Measurements from ENCODE around the gene ITIH5. TPM values are rescaled to one million over a fixed set of nuclear protein-coding genes. Genes with fewer than 3 reads are reported as not detected.
A peak's percentile ranks its signal among the peaks of the same experiment; 100 is the strongest.

ITIH5 gene
- total and polyA plus RNA-seq, 2 experiments from 2014 or later: 22.3 to 22.8 TPM

DNA sequence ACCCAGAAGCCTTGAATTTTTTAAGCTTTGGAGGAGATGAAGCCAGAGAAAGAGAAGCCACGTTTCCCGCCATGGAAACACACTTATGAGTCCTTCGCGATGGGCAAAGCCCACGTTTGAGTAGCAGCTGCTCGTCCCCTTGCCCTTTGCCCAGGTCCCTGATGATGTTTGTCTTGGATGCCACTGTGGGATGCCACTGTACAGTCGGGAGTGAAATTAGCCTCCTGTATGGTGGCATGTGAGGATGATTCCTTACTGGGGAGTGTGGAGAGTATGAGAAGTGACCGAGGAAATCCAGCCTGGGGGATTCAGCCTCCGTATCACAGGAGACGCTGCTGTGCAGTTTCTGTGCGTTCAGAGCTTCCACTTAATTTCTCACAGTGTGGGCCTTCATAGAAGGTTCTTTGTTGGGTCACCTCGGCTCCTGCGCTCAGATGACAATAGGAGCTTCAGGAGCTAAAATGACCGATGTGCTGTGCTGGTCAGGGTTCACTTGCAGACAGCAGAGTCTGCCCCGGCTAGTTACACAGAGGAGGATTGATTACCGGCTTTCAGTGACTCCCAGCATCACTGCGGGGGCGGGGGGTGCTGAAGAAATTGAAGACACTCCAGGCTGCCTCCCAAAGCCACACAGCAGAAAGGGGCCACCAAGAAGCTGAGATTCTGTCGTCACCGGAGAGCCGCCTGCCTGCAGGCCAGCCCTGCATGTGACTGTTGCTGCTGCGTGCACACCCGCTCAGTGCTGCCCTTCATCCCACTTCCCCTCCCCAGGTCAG, 133.9 kb downstream of the ITIH5 start:
- no peaks in the 10 kb centered on the region for H3K4me1 ChIP-seq (ENCODE audit: insufficient read depth)
- no peak overlapping the region for H2AFZ ChIP-seq
- H3K4me3 ChIP-seq: no peak overlapping the region
- H4K20me1 ChIP-seq (ENCODE audit: insufficient read depth, poor library complexity, severe bottlenecking): no peaks in the 10 kb centered on the region
- 75% methylated on average over 23 of the region's 23 CpGs for WGBS (ENCODE audit: low lambda C conversion rate, missing lambda C conversion rate)
- no peaks in the 10 kb centered on the region for H3K9me2 ChIP-seq (replicated peaks; ENCODE audit: insufficient read depth)
- no peaks in the 10 kb centered on the region for H3K36me3 ChIP-seq (replicated peaks; ENCODE audit: insufficient read depth, low read depth)
- DNase-seq (ENCODE audit: low spot score): no peak
- H3K4me2 ChIP-seq: no peak overlapping the region
- TF ChIP-seq, protein P1, sequence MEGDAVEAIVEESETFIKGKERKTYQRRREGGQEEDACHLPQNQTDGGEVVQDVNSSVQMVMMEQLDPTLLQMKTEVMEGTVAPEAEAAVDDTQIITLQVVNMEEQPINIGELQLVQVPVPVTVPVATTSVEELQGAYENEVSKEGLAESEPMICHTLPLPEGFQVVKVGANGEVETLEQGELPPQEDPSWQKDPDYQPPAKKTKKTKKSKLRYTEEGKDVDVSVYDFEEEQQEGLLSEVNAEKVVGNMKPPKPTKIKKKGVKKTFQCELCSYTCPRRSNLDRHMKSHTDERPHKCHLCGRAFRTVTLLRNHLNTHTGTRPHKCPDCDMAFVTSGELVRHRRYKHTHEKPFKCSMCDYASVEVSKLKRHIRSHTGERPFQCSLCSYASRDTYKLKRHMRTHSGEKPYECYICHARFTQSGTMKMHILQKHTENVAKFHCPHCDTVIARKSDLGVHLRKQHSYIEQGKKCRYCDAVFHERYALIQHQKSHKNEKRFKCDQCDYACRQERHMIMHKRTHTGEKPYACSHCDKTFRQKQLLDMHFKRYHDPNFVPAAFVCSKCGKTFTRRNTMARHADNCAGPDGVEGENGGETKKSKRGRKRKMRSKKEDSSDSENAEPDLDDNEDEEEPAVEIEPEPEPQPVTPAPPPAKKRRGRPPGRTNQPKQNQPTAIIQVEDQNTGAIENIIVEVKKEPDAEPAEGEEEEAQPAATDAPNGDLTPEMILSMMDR (IDR thresholded peaks at IDR 0.05; ENCODE audit: poor library complexity): no peak
- TF ChIP-seq EZH2phosphoT487 (IDR thresholded peaks at IDR 0.05; ENCODE audit: low read depth, severe bottlenecking, unreplicated experiment) (no peak), EZH2 (IDR thresholded peaks at IDR 0.05; ENCODE audit: borderline replicate concordance) (no peak)
- H3K27ac ChIP-seq: no peak overlapping the region
- no peaks in the 10 kb centered on the region for H3K9me3 ChIP-seq (ENCODE audit: low read depth)
- no peaks in the 10 kb centered on the region for H3K79me2 ChIP-seq
- H3K27me3 ChIP-seq: peaks cover 6% of the 10 kb centered on the region

DNA sequence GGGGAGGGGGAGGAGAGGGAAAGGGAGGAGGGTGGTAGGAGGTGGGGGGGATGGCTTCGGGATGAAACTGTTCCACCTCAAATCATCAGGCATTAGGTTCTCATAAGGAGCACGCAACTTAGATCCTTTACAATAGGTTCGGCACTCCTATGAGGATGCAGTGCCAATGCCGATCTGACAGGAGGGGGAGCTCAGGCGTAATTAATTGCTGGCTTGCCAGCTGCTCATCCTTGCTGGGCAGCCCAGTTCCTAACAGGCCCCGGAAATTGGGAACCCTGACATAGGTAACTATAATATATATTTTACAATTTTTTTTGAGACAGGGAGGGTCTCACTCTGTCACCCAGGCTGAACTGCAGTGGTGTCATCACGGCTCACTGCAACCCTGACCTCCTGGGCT, 137.1 kb downstream of the ITIH5 start:
- TF ChIP-seq EZH2 (IDR thresholded peaks at IDR 0.05; ENCODE audit: borderline replicate concordance): no peak
- TF ChIP-seq, protein P1 (IDR thresholded peaks at IDR 0.05; ENCODE audit: poor library complexity): peak; percentile 58
- Histone ChIP-seq H3K36me3 (replicated peaks; ENCODE audit: insufficient read depth, low read depth) (no peaks in the 10 kb centered on the region), H3K9me2 (replicated peaks; ENCODE audit: insufficient read depth) (no peaks in the 10 kb centered on the region), H4K20me1 (ENCODE audit: insufficient read depth, poor library complexity, severe bottlenecking) (no peaks in the 10 kb centered on the region), H3K4me2 (no peak overlapping the region), H3K27me3 (peaks cover 6% of the 10 kb centered on the region), H3K9me3 (ENCODE audit: low read depth) (no peaks in the 10 kb centered on the region), H3K79me2 (no peaks in the 10 kb centered on the region), H3K27ac (no peak overlapping the region), H3K4me1 (ENCODE audit: insufficient read depth) (no peaks in the 10 kb centered on the region), H2AFZ (no peak overlapping the region), H3K4me3 (no peak overlapping the region)
- 52% methylated on average over 6 of the region's 7 CpGs for WGBS (ENCODE audit: low lambda C conversion rate, missing lambda C conversion rate)
- DNase-seq (ENCODE audit: low spot score): peak; percentile 51

DNA sequence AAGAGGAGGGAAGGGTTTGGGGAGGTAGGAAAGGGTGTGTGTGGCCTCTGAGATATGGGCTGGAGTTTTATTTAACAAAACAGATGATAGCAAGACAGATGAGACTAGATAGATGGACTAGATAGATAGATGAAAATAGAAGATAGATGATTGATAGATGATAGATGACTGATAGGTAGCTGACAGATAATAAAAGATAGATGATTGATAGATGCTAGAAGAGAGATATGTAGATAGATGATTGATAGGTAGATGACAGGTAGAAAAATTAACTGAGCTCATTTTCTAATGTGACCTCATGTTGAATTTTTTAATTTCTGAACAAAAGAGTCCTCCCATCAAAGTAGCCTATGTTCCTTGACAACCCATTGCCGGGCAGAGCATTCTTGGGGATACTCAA, 139.3 kb downstream of the ITIH5 start:
- Histone ChIP-seq H3K79me2 (no peaks in the 10 kb centered on the region), H3K36me3 (replicated peaks; ENCODE audit: insufficient read depth, low read depth) (no peaks in the 10 kb centered on the region), H3K4me2 (no peak overlapping the region), H3K9me3 (ENCODE audit: low read depth) (no peaks in the 10 kb centered on the region), H3K9me2 (replicated peaks; ENCODE audit: insufficient read depth) (no peaks in the 10 kb centered on the region), H3K4me1 (ENCODE audit: insufficient read depth) (no peaks in the 10 kb centered on the region), H2AFZ (no peak overlapping the region), H3K27ac (no peak overlapping the region), H3K4me3 (no peak overlapping the region), H3K27me3 (peaks cover 6% of the 10 kb centered on the region), H4K20me1 (ENCODE audit: insufficient read depth, poor library complexity, severe bottlenecking) (no peaks in the 10 kb centered on the region)
- no peak for DNase-seq (ENCODE audit: low spot score)
- TF ChIP-seq EZH2phosphoT487 (IDR thresholded peaks at IDR 0.05; ENCODE audit: low read depth, severe bottlenecking, unreplicated experiment) (no peak), EZH2 (IDR thresholded peaks at IDR 0.05; ENCODE audit: borderline replicate concordance) (no peak)
- TF ChIP-seq, protein P1 (IDR thresholded peaks at IDR 0.05; ENCODE audit: poor library complexity): no peak
- WGBS (ENCODE audit: low lambda C conversion rate, missing lambda C conversion rate): 100% methylated on average over 1 of the region's 1 CpG
